ENCODE measurements around the gene MAST4. TPM values are rescaled to one million over a fixed set of nuclear protein-coding genes. Genes with fewer than 3 reads are reported as not detected.

The MAST4 gene
- polyA plus RNA-seq, 1 experiment: 11.6 TPM

- Histone ChIP-seq H3K27ac (ENCODE audit: low read depth, low read length) (peak overlapping the region; percentile 80), H3K27me3 (ENCODE audit: control insufficient read depth, insufficient read depth, low read length) (no peaks in the 10 kb centered on the region), H3K4me3 (ENCODE audit: low read depth, low read length) (no peak overlapping the region), H3K9me3 (ENCODE audit: control insufficient read depth, insufficient read depth, low read length) (no peaks in the 10 kb centered on the region)
- peak; percentile 20 for DNase-seq (ENCODE audit: low read depth, low spot score)
- CTCF ChIA-PET: interaction anchor here (2.0 kb wide), 1 partner anchor 55 kb away, joined by 6 read pairs; no protein-coding TSS in a partner anchor
- POLR2A ChIA-PET: interaction anchor here (0.5 kb wide), 1 partner anchor 234 kb away, joined by 5 read pairs; no protein-coding TSS in a partner anchor
- no peak for TF ChIP-seq CTCF (IDR thresholded peaks at IDR 0.05; ENCODE audit: low read depth, low read length)
Measured at GRCh38 chr5:67094476-67095300, 498.5 kb downstream of the MAST4 start.

- Histone ChIP-seq H3K9me3 (ENCODE audit: control insufficient read depth, insufficient read depth, low read length) (no peaks in the 10 kb centered on the region), H3K27me3 (ENCODE audit: control insufficient read depth, insufficient read depth, low read length) (no peaks in the 10 kb centered on the region), H3K27ac (ENCODE audit: low read depth, low read length) (peak overlapping the region; percentile 32), H3K4me3 (ENCODE audit: low read depth, low read length) (no peak overlapping the region)
- CTCF ChIA-PET: interaction anchor here (0.6 to 2.0 kb wide), 2 partner anchors 54 to 62 kb away, joined by 4 to 6 read pairs; no protein-coding TSS in a partner anchor
- DNase-seq (ENCODE audit: low read depth, low spot score): no peak
- no peak for TF ChIP-seq CTCF (IDR thresholded peaks at IDR 0.05; ENCODE audit: low read depth, low read length)
- POLR2A ChIA-PET: interaction anchor here (0.5 to 0.7 kb wide), 2 partner anchors 28 to 235 kb away, joined by 3 to 5 read pairs; no protein-coding TSS in a partner anchor
Measured at GRCh38 chr5:67095346-67096171, 499.4 kb downstream of the MAST4 start.

GRCh38 chr5:67098656-67099055 is 502.5 kb downstream of the MAST4 start:
- CTCF ChIA-PET: interaction anchor here (0.6 to 1.1 kb wide), 2 partner anchors 51 to 111 kb away, joined by 3 read pairs; no protein-coding TSS in a partner anchor
- POLR2A ChIA-PET: no interaction called here

GRCh38 chr5:67100301-67100700 is 504.1 kb downstream of the MAST4 start:
- ChIA-PET POLR2A (no interaction called here), CTCF (no interaction called here)
- Histone ChIP-seq H3K4me3 (ENCODE audit: low read depth, low read length) (no peak overlapping the region), H3K27ac (ENCODE audit: low read depth, low read length) (no peak overlapping the region), H3K9me3 (ENCODE audit: control insufficient read depth, insufficient read depth, low read length) (no peaks in the 10 kb centered on the region), H3K27me3 (ENCODE audit: control insufficient read depth, insufficient read depth, low read length) (no peaks in the 10 kb centered on the region)
- no peak for TF ChIP-seq CTCF (IDR thresholded peaks at IDR 0.05; ENCODE audit: low read depth, low read length)
- no peak for DNase-seq (ENCODE audit: low read depth, low spot score)

More at GRCh38 chr5:67098656-67099055, 502.5 kb downstream of the MAST4 start:
- no peak overlapping the region for H3K27ac ChIP-seq (ENCODE audit: low read depth, low read length)
- no peak overlapping the region for H3K4me3 ChIP-seq (ENCODE audit: low read depth, low read length)
- DNase-seq (ENCODE audit: low read depth, low spot score): no peak
- no peaks in the 10 kb centered on the region for H3K9me3 ChIP-seq (ENCODE audit: control insufficient read depth, insufficient read depth, low read length)
- TF ChIP-seq CTCF (IDR thresholded peaks at IDR 0.05; ENCODE audit: low read depth, low read length): no peak
- no peaks in the 10 kb centered on the region for H3K27me3 ChIP-seq (ENCODE audit: control insufficient read depth, insufficient read depth, low read length)
